ENCODE data around the gene NRXN3. TPM values are rescaled to one million over a fixed set of nuclear protein-coding genes. Genes with fewer than 3 reads are reported as not detected.

Gene NRXN3
- polyA plus RNA-seq, 1 donor (not counting 4 experiments of a cell fraction or from before 2014, with no cell fraction given) = 0.89 TPM

- no peaks in the 10 kb centered on the region for H3K79me2 ChIP-seq (ENCODE audit: control insufficient read depth, insufficient read depth, low read length)
- peaks cover 3% of the 10 kb centered on the region for H3K9me3 ChIP-seq (ENCODE audit: control insufficient read depth, low read depth, low read length)
- TF ChIP-seq CTCF (optimal IDR thresholded peaks at IDR 0.05 in 1 of 3, IDR thresholded peaks at IDR 0.05 in 1 of 3, conservative IDR thresholded peaks at IDR 0.05 in 1 of 3; ENCODE audit: extremely low read depth in 1 of 3, insufficient read depth in 2 of 3, low read length in 3 of 3) (no peak), EZH2 (IDR thresholded peaks at IDR 0.05; ENCODE audit: low read length) (no peak)
- H2AFZ ChIP-seq (ENCODE audit: control insufficient read depth, low read length) = no peak overlapping the region
- H3K36me3 ChIP-seq (ENCODE audit: control insufficient read depth in 2 of 2, extremely low read depth in 1 of 2, insufficient read depth in 2 of 2, low read length in 2 of 2) = no peaks in the 10 kb centered on the region
- DNase-seq (ENCODE audit: low read depth, low spot score) = no peak
- no peaks in the 10 kb centered on the region for H3K27me3 ChIP-seq (ENCODE audit: control insufficient read depth, extremely low read depth, insufficient read depth, low read length)
- no peak overlapping the region for H3K4me2 ChIP-seq (ENCODE audit: control insufficient read depth, extremely low read depth, insufficient read depth, low read depth, low read length)
- dilution Hi-C loops (cut with MboI; ENCODE audit: extremely low pct_ligation_motif_present, low sequenced_read_pairs) = no loop called here
- no peak overlapping the region for H3K27ac ChIP-seq (ENCODE audit: control insufficient read depth, insufficient read depth, low read length)
- no peak overlapping the region for H3K9ac ChIP-seq (ENCODE audit: control insufficient read depth, extremely low read depth, insufficient read depth, low read length)
- H3K9me1 ChIP-seq (ENCODE audit: control insufficient read depth, extremely low read depth, insufficient read depth, low read length) = no peaks in the 10 kb centered on the region
- H3K4me1 ChIP-seq (ENCODE audit: control insufficient read depth, extremely low read depth, insufficient read depth, low read length) = no peaks in the 10 kb centered on the region
- FAIRE-seq = no peak
- H3K4me3 ChIP-seq (ENCODE audit: control insufficient read depth in 2 of 3, extremely low read depth in 1 of 3, insufficient read depth in 2 of 3, low read depth in 1 of 3, low read length in 3 of 3) = no peak overlapping the region
- H4K20me1 ChIP-seq (ENCODE audit: control insufficient read depth, extremely low read depth, insufficient read depth, low read length) = no peaks in the 10 kb centered on the region
These were observed 482.6 kb downstream of the NRXN3 start for GRCh38 chr14:78652727-78653126.

- dilution Hi-C loops (cut with MboI; ENCODE audit: extremely low pct_ligation_motif_present, low sequenced_read_pairs) = no loop called here
- Histone ChIP-seq H3K4me1 (ENCODE audit: control insufficient read depth, extremely low read depth, insufficient read depth, low read length) (no peaks in the 10 kb centered on the region), H3K27me3 (ENCODE audit: control insufficient read depth, extremely low read depth, insufficient read depth, low read length) (no peaks in the 10 kb centered on the region), H3K36me3 (ENCODE audit: control insufficient read depth in 2 of 2, extremely low read depth in 1 of 2, insufficient read depth in 2 of 2, low read length in 2 of 2) (no peaks in the 10 kb centered on the region), H3K27ac (ENCODE audit: control insufficient read depth, insufficient read depth, low read length) (no peak overlapping the region), H3K4me3 (ENCODE audit: control insufficient read depth in 2 of 3, extremely low read depth in 1 of 3, insufficient read depth in 2 of 3, low read depth in 1 of 3, low read length in 3 of 3) (no peak overlapping the region), H4K20me1 (ENCODE audit: control insufficient read depth, extremely low read depth, insufficient read depth, low read length) (no peaks in the 10 kb centered on the region), H3K4me2 (ENCODE audit: control insufficient read depth, extremely low read depth, insufficient read depth, low read depth, low read length) (no peak overlapping the region), H3K9me3 (ENCODE audit: control insufficient read depth, low read depth, low read length) (peaks cover 3% of the 10 kb centered on the region), H3K9me1 (ENCODE audit: control insufficient read depth, extremely low read depth, insufficient read depth, low read length) (no peaks in the 10 kb centered on the region), H2AFZ (ENCODE audit: control insufficient read depth, low read length) (no peak overlapping the region), H3K79me2 (ENCODE audit: control insufficient read depth, insufficient read depth, low read length) (no peaks in the 10 kb centered on the region), H3K9ac (ENCODE audit: control insufficient read depth, extremely low read depth, insufficient read depth, low read length) (no peak overlapping the region)
- TF ChIP-seq CTCF (optimal IDR thresholded peaks at IDR 0.05 in 1 of 3, IDR thresholded peaks at IDR 0.05 in 1 of 3, conservative IDR thresholded peaks at IDR 0.05 in 1 of 3; ENCODE audit: extremely low read depth in 1 of 3, insufficient read depth in 2 of 3, low read length in 3 of 3) (no peak), EZH2 (IDR thresholded peaks at IDR 0.05; ENCODE audit: low read length) (no peak)
- FAIRE-seq = no peak
- no peak for DNase-seq (ENCODE audit: low read depth, low spot score)
These were observed 483.0 kb downstream of the NRXN3 start for GRCh38 chr14:78653173-78653572.
